NB4 (cell line): ENCODE results near the gene ETV5.
A peak's percentile ranks its signal among the peaks of the same experiment; 100 is the strongest.

Experiments
- DNase-seq: peaks from one replicate; pipeline ENCODE4 v3.0.0; 2010; ENCODE audit warnings: low read depth
- H3K4me3 ChIP-seq: one replicate; pipeline ENCODE4 v1.5.1; 2011; ENCODE audit warnings: mild to moderate bottlenecking, low read depth, low read length, moderate library complexity
- MYC ChIP-seq: IDR thresholded peaks from 2 replicates; pipeline ENCODE4 v1.6.1; 2011; ENCODE audit warnings: low read depth, low read length
- POLR2A ChIP-seq: IDR thresholded peaks from 2 replicates; pipeline ENCODE4 v1.6.1; 2011; ENCODE audit warnings: mild to moderate bottlenecking; ENCODE audit not compliant: insufficient read length; ENCODE audit errors: extremely low read depth
- TF ChIP-seq, protein P1 (sequence below): IDR thresholded peaks from 2 replicates; pipeline ENCODE4 v1.6.1; 2011; ENCODE audit warnings: low read depth, low read length
- TF ChIP-seq, protein P2 (sequence below): IDR thresholded peaks from one replicate; pipeline ENCODE4 v1.5.1; 2012; ENCODE audit warnings: low read depth, low read length

The ETV5 gene

GRCh38 chr3:186119499-186119898, 10.6 kb upstream of the ETV5 start:
- no peak for DNase-seq
- no peak overlapping the region for H3K4me3 ChIP-seq
- TF ChIP-seq, protein P1, sequence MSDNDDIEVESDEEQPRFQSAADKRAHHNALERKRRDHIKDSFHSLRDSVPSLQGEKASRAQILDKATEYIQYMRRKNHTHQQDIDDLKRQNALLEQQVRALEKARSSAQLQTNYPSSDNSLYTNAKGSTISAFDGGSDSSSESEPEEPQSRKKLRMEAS = no peak
- no peak for TF ChIP-seq POLR2A
- TF ChIP-seq, protein P2, sequence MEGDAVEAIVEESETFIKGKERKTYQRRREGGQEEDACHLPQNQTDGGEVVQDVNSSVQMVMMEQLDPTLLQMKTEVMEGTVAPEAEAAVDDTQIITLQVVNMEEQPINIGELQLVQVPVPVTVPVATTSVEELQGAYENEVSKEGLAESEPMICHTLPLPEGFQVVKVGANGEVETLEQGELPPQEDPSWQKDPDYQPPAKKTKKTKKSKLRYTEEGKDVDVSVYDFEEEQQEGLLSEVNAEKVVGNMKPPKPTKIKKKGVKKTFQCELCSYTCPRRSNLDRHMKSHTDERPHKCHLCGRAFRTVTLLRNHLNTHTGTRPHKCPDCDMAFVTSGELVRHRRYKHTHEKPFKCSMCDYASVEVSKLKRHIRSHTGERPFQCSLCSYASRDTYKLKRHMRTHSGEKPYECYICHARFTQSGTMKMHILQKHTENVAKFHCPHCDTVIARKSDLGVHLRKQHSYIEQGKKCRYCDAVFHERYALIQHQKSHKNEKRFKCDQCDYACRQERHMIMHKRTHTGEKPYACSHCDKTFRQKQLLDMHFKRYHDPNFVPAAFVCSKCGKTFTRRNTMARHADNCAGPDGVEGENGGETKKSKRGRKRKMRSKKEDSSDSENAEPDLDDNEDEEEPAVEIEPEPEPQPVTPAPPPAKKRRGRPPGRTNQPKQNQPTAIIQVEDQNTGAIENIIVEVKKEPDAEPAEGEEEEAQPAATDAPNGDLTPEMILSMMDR = no peak

GRCh38 chr3:186118692-186119091, 9.8 kb upstream of the ETV5 start:
- TF ChIP-seq, protein P2 = no peak
- no peak for TF ChIP-seq MYC
- TF ChIP-seq POLR2A = no peak
- TF ChIP-seq, protein P1 = no peak
- no peak for DNase-seq
- no peak overlapping the region for H3K4me3 ChIP-seq

DNA sequence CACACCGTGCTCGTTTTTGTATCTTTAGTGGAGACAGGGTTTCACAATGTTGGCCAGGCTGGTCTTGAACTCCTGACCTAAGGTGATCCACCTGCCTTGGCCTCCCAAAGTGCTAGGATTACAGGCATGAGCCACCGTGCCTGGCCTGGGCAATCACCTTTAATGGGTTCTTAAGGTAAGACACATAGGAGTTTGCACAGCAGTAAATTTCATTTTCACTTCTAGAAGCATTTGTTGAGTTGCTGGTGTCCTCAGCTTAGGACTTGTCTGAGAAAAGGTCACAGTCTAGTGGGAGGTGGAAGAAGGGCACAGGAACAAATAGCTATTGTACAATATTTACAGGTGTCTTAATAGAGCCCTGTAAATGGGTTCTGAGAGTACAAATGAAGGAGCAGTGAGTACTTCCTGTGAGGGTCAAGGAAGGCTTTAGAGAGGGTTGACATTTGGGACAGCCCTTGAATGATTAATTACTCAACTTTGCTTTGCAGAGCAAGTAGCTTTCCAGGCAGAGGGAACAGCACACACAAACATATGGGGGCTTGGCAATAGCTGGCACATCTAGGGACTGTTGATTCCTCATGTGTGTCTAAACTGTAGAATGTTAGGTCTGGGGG, 8.7 kb upstream of the ETV5 start:
- TF ChIP-seq, protein P2 = no peak
- TF ChIP-seq, protein P1 = no peak
- no peak for TF ChIP-seq POLR2A
- no peak overlapping the region for H3K4me3 ChIP-seq
- no peak for DNase-seq

DNA sequence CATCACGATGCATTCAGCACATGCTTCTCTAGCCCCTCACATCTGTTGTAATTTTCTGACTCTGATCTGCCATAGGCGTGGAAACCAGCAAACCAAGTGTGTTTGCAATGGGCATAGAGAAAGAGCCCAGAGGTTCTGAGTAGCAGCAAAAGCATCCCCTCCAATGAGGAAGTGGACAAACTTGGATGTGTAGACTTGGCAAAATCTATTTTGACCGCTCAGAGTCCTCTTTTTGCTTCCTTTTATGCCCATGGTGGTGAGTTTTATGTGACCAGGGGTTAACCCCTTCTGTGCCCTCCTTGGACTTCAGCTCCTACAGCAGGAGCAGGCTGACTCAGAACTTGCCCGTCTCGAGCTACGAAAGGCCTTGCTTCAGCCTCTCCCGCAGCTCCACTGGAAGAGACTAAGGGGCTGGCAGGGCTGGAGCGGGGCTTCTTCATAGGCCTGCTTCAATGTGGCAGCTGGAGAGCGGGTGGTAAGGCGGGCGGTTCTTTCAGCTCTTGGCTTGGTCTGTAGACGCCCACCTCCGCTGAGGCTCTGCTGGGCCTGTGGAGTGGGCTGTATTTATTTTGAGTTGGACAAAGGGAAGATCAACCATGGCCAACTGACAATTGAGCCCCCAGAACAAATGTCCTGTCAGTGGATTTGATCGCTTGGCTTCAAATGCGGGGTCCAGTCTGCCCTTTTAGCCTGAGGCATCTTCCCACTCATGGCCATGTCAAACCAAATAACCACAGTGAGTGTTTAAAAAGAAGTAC, 6.5 kb upstream of the ETV5 start:
- TF ChIP-seq POLR2A = no peak
- no peak for TF ChIP-seq MYC
- TF ChIP-seq, protein P2 = no peak
- DNase-seq = peak; percentile 11
- H3K4me3 ChIP-seq = no peak overlapping the region

DNA sequence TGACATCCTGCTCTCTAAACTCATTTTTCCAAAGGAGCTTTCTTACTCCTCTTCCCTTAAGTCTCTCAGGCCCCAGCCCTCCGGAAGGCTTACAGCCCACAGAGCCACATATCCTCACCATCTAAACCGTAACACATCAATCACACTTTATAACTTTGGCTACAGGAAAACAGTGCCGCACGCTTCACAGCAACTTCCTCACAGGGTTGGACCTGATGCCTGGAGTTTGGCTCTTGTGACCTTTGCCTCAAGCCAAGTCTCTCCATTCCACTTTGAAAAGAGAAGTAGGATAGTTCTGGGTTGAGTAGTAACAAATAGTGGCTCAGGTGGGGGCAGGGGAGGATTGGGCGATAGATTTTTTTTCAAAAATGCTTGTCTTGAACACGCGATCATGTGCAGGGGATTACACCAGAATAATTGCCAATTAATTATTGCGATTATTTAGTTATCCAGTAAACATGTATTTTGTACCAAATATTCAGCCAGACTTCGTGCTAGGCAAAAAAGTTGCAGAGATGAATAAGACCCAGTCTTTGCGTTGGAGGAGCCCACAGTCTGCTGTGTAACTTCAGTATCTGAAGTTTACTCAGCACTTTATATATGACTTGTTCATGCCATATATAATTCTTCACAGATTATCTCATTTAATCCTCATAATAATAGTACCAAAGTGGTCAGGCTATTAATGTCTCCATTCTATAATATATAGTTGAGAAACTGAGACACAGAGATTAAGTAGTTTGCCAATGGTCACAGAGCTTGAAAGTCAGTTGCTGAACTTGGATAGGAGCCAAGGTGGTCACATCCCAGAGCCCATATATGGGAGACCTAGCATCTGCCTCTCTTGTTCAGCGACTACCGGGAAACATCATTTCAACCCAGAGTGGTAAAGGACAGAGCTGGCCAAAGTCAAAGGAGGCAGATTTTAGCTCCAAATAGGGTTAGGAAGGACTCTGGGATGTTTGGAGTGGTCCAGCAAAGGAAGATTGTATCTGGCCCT, 2.4 kb upstream of the ETV5 start:
- TF ChIP-seq, protein P2 = no peak
- no peak for TF ChIP-seq MYC
- no peak for TF ChIP-seq POLR2A
- TF ChIP-seq, protein P1 = no peak
- DNase-seq = no peak
- no peak overlapping the region for H3K4me3 ChIP-seq
